DOHH2 (cell line): Measurements from ENCODE around the gene KBTBD8.
A peak's percentile ranks its signal among the peaks of the same experiment; 100 is the strongest.

Source experiments
- H3F3A ChIP-seq: fragments of 200-600 bp; sonication (generic), shearing (Covaris generic); 2 replicates; pipeline ENCODE4 v1.6.0; 2016; ENCODE audit warnings: antibody characterized with exemption, mild to moderate bottlenecking; ENCODE audit not compliant: control insufficient read depth, insufficient read depth
- H3K27ac ChIP-seq: fragments of 200-600 bp; sonication (generic); 2 replicates; pipeline ENCODE4 v1.5.1; 2014; ENCODE audit warnings: low read depth, mild to moderate bottlenecking, low read length, moderate library complexity
- H3K27me3 ChIP-seq: fragments of 200-600 bp; sonication (generic); 2 replicates; pipeline ENCODE4 v1.6.1; 2014; ENCODE audit warnings: mild to moderate bottlenecking, low read length, mixed read lengths; ENCODE audit not compliant: control insufficient read depth
- H3K36me3 ChIP-seq: fragments of 200-600 bp; sonication (generic); 2 replicates; pipeline ENCODE4 v1.6.1; 2014; ENCODE audit warnings: mild to moderate bottlenecking, low read length, moderate library complexity, mixed read lengths; ENCODE audit not compliant: control insufficient read depth
- H3K4me1 ChIP-seq: fragments of 200-600 bp; sonication (generic); 2 replicates; pipeline ENCODE4 v1.6.1; 2014; ENCODE audit warnings: mild to moderate bottlenecking, low read length, mixed read lengths; ENCODE audit not compliant: control insufficient read depth
- H3K4me2 ChIP-seq: fragments of 200-600 bp; sonication (generic); 2 replicates; pipeline ENCODE4 v1.6.0; 2014; ENCODE audit warnings: mild to moderate bottlenecking, low read length, moderate library complexity
- H3K4me3 ChIP-seq: fragments of 200-600 bp; sonication (generic); 2 replicates; pipeline ENCODE4 v1.5.1; 2014; ENCODE audit warnings: mild to moderate bottlenecking, low read length, mixed read lengths
- H3K79me2 ChIP-seq: fragments of 200-600 bp; sonication (generic); 2 replicates; pipeline ENCODE4 v1.6.1; 2014; ENCODE audit warnings: mild to moderate bottlenecking, low read length, mixed read lengths; ENCODE audit not compliant: control insufficient read depth
- H3K9me2 ChIP-seq: fragments of 200-600 bp; sonication (generic); replicated peaks from 2 replicates; pipeline ENCODE4 v1.6.1; 2014; ENCODE audit warnings: mild to moderate bottlenecking, low read length, mixed read lengths; ENCODE audit not compliant: control insufficient read depth
- H3K9me3 ChIP-seq: fragments of 200-600 bp; sonication (generic); 2 replicates; pipeline ENCODE4 v1.6.1; 2014; ENCODE audit warnings: antibody characterized with exemption, low read length, mixed read lengths; ENCODE audit not compliant: control insufficient read depth, insufficient read depth
- H4K20me1 ChIP-seq: fragments of 200-600 bp; sonication (generic); 2 replicates; pipeline ENCODE4 v1.6.0; 2014; ENCODE audit warnings: low read depth, mild to moderate bottlenecking, antibody characterized with exemption, low read length, moderate library complexity; ENCODE audit not compliant: control insufficient read depth, insufficient read depth
- CTCF ChIP-seq: fragments of 200-600 bp; sonication (generic); IDR thresholded peaks from one replicate; pipeline ENCODE4 v1.5.1; 2014; ENCODE audit warnings: antibody characterized with exemption, mild to moderate bottlenecking, low read depth, low read length; ENCODE audit not compliant: poor library complexity, severe bottlenecking
- EZH2phosphoT487 ChIP-seq: fragments of 200-600 bp; sonication (generic); IDR thresholded peaks from 2 replicates; pipeline ENCODE4 v1.6.1; 2017; ENCODE audit warnings: borderline replicate concordance, mild to moderate bottlenecking, antibody characterized with exemption, low read length, moderate library complexity, mixed read lengths

Gene KBTBD8

GRCh38 chr3:67005974-67006373, 7.9 kb downstream of the KBTBD8 start:
- TF ChIP-seq CTCF: no peak
- TF ChIP-seq EZH2phosphoT487: no peak
- Histone ChIP-seq H3K27me3 (no peaks in the 10 kb centered on the region), H3F3A (peaks cover 24% of the 10 kb centered on the region; the same call in 1 of the 2 replicates), H3K4me3 (peak overlapping the region; percentile 57), H3K9me3 (no peaks in the 10 kb centered on the region), H3K4me2 (peak overlapping the region; percentile 95), H3K36me3 (peaks cover 100% of the 10 kb centered on the region), H3K4me1 (peaks cover 99% of the 10 kb centered on the region), H3K9me2 (no peaks in the 10 kb centered on the region), H4K20me1 (peaks cover 25% of the 10 kb centered on the region), H3K27ac (no peak overlapping the region), H3K79me2 (peaks cover 100% of the 10 kb centered on the region)

- H3F3A ChIP-seq: peaks cover 25% of the 10 kb centered on the region; the same call in 1 of the 2 replicates
- H3K27ac ChIP-seq: no peak overlapping the region
- peak overlapping the region; percentile 57 for H3K4me3 ChIP-seq
- H3K9me2 ChIP-seq: no peaks in the 10 kb centered on the region
- H3K27me3 ChIP-seq: no peaks in the 10 kb centered on the region
- peaks cover 25% of the 10 kb centered on the region for H4K20me1 ChIP-seq
- H3K4me1 ChIP-seq: peaks cover 98% of the 10 kb centered on the region
- H3K4me2 ChIP-seq: peak overlapping the region; percentile 95
- TF ChIP-seq CTCF (no peak), EZH2phosphoT487 (no peak)
- peaks cover 99% of the 10 kb centered on the region for H3K79me2 ChIP-seq
- H3K9me3 ChIP-seq: no peaks in the 10 kb centered on the region
- peaks cover 100% of the 10 kb centered on the region for H3K36me3 ChIP-seq
Observed at GRCh38 chr3:67006460-67006859, 8.4 kb downstream of the KBTBD8 start.

GRCh38 chr3:67008388-67008787, 10.3 kb downstream of the KBTBD8 start:
- H3K79me2 ChIP-seq: peaks cover 95% of the 10 kb centered on the region
- peaks cover 96% of the 10 kb centered on the region for H3K36me3 ChIP-seq
- no peaks in the 10 kb centered on the region for H3K9me2 ChIP-seq
- H3K4me3 ChIP-seq: no peak overlapping the region
- H3K9me3 ChIP-seq: no peaks in the 10 kb centered on the region
- no peaks in the 10 kb centered on the region for H3K27me3 ChIP-seq
- H3K27ac ChIP-seq: no peak overlapping the region
- peaks cover 20% of the 10 kb centered on the region for H4K20me1 ChIP-seq
- H3K4me2 ChIP-seq: peak overlapping the region; percentile 23; the same call in 1 of the 2 replicates
- peaks cover 97% of the 10 kb centered on the region for H3K4me1 ChIP-seq
- TF ChIP-seq CTCF (no peak), EZH2phosphoT487 (no peak)
- peaks cover 40% of the 10 kb centered on the region for H3F3A ChIP-seq
